Measurements from ENCODE around the gene TP53.

The TP53 gene

DNA sequence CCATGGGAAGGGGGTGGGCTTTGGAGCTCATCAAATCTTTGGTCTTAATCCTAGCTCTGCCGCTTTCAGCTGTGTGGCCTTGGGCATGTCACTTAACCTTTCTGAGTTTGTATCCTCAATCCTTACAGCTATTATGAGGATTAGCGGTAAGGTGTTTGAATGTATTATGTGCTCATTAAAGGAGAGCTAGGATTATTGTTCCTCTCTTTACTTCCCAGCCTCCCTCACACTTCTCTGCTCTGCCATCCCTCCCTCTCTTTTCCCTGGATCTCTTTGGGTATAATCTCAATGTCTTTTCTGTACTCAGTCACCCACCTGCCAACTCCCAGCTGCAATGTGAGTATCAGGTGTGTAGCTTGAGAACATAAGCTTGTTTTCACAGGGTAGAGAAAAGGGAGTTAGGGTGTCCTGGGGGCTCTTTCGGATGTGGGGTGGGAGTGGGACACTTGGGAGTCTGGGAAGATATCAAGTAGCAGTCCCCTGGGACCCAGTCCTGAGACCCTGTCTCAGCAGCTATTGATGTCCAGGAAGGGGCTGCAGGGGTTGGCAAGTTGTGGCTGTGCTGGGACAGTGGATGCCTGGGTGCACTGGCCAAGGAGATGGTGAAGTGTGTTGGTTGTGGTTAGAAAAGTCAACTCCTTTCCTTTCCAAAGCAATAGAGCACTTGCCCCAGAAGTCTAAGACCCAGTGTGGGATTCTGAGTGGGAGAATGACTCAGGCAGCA is 19.5 kb upstream of the TP53 start:
- DNase-seq, result no peak

DNA sequence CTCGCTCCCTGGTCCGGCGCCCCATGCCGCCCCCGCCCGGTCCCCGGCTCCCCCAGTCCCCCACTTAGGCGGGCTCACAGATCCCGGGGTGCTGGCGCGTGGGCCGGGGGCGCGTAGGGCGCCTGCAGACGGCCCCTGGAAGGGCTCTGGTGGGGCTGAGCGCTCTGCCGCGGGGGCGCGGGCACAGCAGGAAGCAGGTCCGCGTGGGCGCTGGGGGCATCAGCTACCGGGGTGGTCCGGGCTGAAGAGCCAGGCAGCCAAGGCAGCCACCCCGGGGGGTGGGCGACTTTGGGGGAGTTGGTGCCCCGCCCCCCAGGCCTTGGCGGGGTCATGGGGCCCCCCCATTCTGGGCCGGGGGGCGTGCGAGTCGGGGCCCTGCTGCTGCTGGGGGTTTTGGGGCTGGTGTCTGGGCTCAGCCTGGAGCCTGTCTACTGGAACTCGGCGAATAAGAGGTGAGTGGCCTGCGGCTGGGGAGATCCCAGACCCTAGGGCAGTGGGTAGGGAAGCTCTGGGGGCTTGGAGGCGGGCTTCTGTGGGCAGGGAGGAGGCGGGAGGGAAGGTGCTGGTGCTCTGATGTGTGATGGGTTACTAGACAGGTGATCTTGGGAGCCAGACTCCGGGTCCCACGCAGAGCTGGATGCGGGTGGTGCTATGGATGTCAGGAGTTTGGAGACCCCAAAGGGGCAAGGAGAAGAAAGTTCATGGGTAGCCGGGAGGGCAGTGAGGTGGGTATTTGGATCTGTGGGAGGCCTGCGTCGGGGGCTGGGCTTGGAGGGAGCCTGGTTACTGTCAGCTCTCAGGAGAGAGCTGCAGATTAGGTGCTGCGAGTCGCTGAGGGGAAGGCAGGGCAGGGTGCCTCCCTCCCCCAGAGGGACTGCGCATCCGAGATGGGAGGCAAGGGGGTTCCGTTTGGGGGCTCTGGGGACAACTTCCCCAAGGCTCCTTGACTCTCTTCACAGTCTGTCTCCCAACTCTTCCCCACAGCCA is 18.3 kb upstream of the TP53 start:
- peak; percentile 25 for DNase-seq

DNA sequence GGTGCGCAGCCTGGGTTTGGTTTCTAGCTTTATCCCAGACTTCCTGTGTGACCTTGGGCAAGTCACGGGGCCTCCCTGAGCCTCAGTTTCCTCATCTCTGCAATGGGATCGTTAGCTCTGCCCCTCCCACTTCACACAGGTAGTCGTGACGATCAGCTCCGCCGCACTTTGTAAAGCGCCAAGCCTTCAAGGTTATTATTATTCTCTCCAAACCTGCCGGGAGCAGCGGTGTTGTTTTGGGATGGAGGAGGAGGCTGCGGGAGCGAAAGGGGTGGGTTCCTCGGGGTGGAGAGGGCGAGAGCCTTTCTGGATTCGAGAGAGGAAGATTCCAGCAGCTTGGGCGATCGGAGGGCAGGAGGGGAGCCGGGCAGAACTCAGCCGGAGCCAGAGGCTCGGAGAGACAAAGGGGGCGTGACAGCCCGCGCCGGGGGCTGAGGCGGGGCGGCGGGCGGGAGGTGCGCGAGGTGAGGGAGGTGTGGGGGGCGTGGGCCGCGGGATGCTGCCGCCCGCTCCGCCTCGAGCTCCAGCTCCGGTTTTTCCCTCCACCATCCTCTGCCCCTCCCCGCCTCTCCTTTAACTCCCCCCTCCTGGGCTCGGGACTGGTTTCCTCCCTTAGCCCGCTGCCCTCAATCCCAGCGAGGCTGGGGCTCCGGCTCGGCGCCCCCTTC is 17.4 kb upstream of the TP53 start, which contains the start of gene EFNB3:
TSS of gene EFNB3 (plus strand) at position 602 of the 668 bp plus-strand sequence. CDS start 397 bp downstream, outside the sequence.
- peak; percentile 85 for DNase-seq

DNA sequence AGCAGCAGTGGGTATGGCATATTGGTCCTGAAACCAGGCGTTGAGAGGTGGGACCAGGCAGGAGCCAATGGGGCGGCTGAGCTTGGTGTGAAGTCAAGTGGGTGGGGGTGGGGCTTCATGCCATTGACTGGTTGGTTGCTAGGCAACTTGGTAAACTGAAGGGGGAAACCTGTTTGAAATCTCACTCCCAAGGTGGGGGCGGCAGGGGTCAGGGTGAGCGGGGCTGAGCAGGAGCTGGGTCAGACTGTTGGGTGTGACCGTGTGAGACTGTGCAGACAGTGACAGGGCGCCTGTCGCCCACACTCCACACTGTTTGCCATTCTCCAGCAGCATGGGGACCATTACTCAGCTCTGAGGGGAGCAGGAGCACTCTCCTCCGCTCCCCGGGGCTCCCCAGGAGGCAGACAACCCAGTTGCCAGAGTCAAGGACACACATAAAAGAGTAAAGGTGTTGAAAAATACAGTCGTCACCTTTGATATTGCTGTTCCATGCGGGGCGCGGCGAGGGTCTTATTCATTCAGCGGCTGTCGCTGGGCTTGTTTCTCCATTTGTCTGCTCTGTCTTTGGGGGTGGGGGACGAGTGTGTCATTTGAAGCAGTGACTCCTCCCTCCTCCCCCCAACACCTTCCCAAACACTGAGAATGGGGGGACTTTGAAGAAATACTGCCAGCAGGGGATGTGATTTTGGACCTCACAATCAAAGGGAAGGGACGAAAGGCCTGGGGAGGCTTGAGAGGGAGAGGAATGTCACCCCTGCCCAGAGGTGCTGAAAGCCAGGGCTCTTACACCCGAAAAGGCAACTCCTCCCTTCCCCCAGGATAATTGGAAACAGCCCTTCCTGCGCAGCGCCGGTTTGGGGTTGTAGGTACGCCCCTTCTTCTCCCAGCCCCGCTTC is 16.5 kb upstream of the TP53 start:
- peak; percentile 98 for DNase-seq

DNA sequence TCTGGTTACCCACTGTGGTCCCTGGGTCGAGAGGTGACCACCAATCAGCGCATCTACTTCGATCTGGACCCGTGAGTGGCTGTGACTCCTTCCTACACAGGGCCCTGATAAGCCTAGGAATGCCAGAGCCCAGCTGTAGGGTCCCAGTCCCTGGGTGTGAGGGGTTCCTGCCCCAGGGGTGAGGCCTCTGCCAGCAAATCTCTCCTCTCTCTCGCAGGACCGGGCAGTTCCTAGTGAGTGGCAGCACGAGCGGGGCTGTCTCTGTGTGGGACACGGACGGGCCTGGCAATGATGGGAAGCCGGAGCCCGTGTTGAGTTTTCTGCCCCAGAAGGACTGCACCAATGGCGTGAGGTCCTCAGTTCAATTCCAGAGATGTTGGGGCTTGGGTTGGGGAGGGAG is 15.5 kb upstream of the TP53 start:
- no peak for DNase-seq

DNA sequence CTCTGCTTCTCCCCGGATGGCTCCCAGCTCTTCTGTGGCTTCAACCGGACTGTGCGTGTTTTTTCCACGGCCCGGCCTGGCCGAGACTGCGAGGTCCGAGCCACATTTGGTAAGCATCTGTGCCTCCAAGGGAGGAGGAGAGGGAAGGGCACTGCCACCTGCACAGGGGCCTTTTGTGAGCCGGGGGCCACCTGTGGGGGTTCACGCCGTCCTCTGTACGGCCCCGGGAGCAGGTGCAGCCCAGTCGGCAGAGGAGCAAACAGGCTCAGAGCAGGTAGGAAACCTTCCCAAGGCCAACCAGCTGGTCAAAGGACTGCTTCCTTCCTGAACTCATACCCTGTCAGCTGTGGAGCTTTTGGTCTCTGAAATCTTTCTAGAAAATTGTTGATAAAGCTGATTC is 14.4 kb upstream of the TP53 start:
- no peak for DNase-seq

DNA sequence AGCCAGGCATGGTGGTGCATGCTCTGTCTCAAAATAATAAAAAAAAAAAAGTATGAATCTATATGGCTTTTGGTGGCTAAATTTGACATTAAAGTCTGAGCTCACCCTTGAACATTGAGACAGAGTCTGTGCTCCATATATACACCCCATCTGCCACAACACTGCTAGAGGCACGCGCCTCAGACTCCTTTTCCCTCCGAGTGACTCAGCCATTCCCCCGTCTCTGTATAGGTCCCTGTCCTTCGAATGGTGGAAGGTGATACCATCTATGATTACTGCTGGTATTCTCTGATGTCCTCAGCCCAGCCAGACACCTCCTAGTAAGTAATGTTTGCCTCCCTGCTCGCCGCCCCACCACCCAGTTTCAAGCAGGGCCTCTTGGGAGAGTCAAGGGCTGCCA is 13.2 kb upstream of the TP53 start:
- DNase-seq, result no peak

DNA sequence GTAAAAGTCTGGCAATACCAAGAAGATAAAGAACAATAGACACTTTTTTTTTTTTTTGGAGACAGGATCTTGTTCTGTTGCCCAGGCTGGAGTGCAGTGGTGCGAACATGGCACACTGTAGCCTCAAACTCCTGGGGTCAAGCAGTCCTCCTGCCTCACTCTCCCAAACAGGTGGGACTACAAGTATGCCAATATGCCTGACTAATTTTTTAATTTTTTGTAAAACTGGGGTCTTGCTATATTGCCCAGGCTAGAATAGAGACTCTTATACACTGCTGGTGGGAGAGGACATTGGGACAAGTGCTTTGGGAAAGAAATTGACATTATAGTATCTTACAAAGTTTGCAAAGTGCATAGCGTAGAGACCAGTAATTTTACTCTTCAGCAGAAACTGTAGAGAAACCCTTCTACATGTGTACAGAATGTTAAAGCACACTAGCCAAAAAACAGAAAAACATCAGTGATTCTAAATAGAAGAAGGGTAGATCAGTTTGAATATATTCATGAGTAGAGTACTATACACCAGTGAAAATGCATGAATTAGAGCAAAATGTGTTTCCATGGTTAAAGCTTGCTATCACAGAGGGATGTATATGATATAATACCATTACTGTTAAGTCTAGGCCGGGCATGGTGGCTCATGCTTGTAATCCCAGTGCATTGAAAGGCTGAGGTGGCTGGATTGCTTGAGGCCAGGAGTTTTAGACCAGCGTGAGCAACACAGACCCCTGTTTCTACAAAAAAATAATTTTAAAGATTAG is 10.7 kb upstream of the TP53 start:
- DNase-seq, result no peak

DNA sequence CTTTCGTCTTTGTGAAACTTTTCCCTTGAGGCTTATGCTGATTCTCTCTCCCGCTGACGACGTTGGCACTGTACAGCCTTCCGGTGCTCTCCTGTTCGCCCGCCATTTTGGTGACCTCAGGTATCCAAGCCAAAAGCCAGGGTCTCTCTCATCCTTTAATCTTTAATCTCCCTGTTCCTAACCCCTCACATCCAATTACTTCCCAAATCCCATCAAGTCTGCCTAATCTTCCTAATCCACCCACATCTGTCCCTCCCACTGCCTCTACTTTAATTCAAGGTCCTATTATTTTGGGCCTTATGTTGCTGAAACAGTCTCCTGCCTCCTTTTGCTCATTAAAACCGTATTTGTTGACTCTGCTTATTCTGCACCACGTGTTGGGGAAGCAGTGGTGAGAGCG is 8.3 kb upstream of the TP53 start:
- DNase-seq, result no peak

DNA sequence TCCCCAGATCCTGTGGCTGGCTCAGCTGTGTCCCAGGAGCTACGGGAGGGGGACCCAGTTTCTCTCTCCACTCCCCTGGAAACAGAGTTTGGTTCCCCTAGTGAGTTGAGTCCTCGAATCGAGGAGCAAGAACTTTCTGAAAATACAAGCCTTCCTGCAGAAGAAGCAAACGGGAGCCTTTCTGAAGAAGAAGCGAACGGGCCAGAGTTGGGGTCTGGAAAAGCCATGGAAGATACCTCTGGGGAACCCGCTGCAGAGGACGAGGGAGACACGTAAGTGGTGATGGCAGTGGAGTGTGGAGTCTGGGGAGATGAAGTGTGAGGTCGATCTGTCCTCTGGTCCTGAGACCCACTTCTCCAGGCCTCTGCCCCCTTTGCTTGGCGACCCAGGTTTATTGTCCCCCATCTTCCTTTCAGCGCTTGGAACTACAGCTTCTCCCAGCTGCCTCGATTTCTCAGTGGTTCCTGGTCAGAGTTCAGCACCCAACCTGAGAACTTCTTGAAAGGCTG is 1.6 kb upstream of the TP53 start:
- no peak for DNase-seq

DNA sequence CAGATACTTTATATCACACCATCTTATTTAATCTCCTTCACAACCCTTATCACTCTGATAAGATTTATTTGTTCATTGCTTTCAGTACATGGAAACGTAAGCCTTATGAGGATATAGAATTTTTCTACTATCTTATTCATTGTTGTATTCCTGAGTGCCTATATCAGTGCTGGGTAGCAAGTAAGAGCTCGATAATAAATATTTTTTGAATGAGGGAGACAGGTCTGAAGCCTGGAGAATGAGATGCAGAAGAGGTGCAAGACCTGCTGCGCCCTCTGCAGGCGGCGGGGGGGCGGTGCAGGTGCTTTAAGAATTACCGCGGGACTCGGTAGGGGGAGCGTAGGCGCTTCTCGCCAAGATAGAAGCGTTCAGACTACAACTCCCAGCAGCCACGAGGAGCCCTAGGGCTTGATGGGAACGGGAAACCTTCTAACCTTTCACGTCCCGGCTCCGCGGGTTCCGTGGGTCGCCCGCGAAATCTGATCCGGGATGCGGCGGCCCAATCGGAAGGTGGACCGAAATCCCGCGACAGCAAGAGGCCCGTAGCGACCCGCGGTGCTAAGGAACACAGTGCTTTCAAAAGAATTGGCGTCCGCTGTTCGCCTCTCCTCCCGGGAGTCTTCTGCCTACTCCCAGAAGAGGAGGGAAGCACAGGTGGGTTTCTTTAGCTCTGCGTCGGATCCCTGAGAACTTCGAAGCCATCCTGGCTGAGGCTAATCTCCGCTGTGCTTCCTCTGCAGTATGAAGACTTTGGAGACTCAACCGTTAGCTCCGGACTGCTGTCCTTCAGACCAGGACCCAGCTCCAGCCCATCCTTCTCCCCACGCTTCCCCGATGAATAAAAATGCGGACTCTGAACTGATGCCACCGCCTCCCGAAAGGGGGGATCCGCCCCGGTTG is 868 bp upstream of the TP53 start, which contains the start of gene WRAP53:
TSS of gene WRAP53 (plus strand) at position 570 of the 900 bp plus-strand sequence. CDS start at position 742, 172 bp downstream.
- peak; percentile 99 for DNase-seq

DNA sequence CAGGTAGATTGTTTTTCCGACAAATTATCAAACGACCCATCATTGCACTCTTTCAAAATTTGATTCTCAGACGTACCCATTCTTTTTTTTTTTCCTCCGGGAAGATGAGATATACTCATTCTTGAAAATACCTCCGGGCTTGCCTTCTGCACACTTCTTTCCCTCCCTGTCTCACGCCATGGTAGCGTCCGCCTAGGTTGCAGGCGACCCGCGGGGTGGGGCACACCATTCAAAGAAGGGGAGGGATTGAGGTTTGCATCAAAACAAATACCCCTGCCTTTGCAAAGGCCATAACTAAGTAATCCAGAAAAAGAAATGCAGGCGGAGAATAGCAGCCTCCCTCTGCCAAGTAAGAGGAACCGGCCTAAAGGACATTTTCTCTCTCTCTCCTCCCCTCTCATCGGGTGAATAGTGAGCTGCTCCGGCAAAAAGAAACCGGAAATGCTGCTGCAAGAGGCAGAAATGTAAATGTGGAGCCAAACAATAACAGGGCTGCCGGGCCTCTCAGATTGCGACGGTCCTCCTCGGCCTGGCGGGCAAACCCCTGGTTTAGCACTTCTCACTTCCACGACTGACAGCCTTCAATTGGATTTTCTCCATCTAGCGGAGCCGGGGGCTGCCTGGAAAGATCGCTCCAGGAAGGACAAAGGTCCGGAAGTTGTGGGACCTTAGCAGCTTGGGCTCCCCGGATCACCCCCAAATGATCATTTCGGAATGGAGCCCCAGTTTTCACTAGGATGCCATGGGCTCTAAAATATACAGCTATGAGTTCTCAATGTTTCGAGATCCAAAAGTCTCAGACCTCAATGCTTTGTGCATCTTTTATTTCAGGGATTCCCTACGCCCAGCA is 843 bp downstream of the TP53 start:
- peak; percentile 90 for DNase-seq

DNA sequence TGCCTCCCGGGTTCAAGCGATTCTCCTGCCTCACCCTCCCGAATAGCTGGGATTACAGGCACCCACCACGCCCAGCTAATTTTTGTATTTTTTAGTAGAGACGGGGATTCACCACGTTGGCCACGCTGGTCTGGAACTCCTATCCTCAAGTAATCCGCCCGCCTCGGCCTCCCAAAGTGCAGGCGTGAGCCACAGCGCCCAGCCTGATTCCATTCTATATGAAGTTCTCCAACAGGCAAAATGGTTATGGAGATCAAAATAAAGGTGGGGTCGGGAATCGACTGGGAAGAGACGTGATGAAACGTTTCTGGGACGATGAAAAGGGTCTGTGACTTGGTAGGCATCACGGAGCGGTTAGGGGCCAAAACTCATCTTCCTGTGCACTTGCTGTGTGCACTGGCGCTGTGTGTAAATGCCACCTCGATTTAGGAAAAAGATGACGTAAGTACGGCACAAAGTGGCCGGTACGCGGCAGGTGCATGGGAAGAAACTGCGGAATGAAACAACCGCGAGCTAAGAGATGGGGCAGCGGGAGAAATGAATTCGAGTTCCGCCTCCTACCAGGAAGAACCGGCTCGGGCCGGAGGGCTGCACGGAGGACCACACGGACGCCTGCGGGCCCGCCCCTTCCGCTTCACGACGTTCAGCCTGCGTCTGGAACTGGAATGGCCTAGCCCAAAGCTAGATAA is 1.6 kb downstream of the TP53 start:
- peak; percentile 95 for DNase-seq

DNA sequence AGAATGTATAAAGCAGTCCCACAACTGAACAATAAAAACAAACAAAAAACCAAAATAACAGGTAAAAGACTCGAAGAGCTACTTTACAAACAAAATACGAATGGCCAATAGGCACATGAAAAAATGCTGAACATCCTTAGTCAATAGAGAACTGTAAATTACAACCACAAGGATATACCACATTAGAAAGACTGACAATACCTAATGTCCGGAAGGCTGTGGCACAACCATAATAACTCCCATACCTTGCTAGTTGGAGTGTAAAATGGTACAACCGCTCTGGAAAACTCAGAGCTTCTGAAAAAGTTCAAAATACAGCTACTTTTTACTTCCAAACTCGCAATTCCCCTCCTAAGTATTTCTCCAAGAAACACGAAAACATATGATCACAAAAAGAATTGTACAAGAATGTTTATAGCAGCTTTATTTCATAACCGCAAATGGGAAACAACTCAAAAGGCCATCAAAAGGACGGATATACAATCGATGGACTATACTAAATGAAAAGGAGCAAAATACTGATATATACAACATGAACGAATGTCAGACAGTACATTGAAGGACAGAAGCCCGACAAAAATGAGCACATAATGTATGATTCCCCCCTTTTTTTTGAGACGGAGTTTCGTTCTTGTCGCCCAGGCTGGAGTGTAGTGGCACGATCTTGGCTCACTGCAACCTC is 2.3 kb downstream of the TP53 start:
- no peak for DNase-seq

DNA sequence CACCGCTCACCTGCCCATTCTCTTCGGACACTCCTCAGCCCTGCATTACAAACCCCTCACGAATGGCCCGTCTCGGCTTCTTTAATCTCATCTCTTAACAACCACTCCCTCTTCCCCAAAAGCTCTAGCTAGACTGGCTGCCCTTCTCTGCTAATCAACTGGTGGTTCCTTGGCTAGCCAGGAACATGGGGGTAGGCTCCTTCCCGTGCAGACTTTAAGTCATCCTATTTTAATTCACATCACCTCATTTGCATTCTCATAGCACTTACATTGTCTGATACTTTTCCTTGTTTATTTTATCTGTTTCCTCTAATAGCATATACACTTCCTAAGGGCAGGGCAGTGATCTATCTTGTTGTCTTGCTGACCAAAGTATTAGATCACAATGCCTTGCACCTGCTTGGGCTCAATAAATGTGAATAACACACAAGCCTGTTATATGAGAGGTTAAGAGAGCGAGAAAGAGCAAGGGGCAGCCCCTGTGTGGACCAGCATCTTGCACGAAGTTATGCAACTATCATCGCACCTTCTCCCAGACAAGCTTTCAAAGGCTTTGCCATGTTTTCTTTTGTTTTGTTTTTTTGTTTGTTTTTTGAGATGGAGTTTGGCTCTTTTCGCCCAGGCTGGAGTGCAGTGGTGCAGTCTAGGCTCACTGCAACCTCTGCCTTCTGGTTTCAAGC is 9.8 kb downstream of the TP53 start:
- no peak for DNase-seq

DNA sequence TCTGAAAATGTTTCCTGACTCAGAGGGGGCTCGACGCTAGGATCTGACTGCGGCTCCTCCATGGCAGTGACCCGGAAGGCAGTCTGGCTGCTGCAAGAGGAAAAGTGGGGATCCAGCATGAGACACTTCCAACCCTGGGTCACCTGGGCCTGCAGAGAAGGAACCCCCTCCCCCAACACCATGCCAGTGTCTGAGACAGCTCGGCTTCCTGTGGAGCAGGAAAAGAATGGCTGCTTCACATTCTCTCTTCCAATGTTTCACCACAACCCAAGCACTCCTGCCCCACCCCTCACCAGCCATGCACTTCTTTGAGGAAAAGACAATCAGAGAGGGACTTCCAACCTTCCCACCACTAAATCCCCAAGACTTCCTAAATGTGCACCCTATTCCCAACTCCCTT is 10.8 kb downstream of the TP53 start:
- DNase-seq, result no peak

DNA sequence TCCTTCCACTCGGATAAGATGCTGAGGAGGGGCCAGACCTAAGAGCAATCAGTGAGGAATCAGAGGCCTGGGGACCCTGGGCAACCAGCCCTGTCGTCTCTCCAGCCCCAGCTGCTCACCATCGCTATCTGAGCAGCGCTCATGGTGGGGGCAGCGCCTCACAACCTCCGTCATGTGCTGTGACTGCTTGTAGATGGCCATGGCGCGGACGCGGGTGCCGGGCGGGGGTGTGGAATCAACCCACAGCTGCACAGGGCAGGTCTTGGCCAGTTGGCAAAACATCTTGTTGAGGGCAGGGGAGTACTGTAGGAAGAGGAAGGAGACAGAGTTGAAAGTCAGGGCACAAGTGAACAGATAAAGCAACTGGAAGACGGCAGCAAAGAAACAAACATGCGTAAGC is 12.4 kb downstream of the TP53 start:
- no peak for DNase-seq
